K562 (cell line): Measurements from ENCODE around the gene ARHGEF17. TPM values are rescaled to one million over a fixed set of nuclear protein-coding genes. Genes with fewer than 3 reads are reported as not detected.

Experiments used
- ATAC-seq: fragments of 200-7000 bp; cut with Tn5 transposase; 3 replicates; pipeline ENCODE4 v1.9.1; 2020; ENCODE audit warnings: moderate library complexity
- BruUV-seq: library from RNA; stranded (reverse); fragments of 400-500 nt; replicated peaks from 2 replicates; lab custom pipeline; 2021; lab: Mats Ljungman, UMichigan
- CTCF ChIA-PET: fragments of 300-600 bp; formaldehyde crosslinking; extraction: SDS; loops from one replicate; lab custom pipeline; 2021; ENCODE audit warnings: low intra/inter-chr PET ratio; lab: Yijun Ruan, JAX
- POLR2A ChIA-PET: fragments of 300-600, 350-650 bp; sonication (Branson Sonifier 250); formaldehyde crosslinking; extraction: SDS; loops from one replicate; lab custom pipeline; 2021; ENCODE audit warnings: antibody characterized with exemption, inconsistent platforms; lab: Yijun Ruan, JAX
- DNase-seq, 4 experiments: peaks; one replicate each; pipeline versions ENCODE4 v3.0.0 to v3.0.0-alpha.2; 2011 to 2018; ENCODE audit warnings: low spot score in 3 of 4, mixed read lengths in 3 of 4; ENCODE audit errors: extremely low read depth in 1 of 4
- FAIRE-seq: peaks from 2 replicates; lab custom pipeline; 2011; peaks lifted over from hg19 to GRCh38; lab: Jason Lieb, UNC
- H2AFZ ChIP-seq: 2 replicates; pipeline ENCODE4 v1.6.0; 2011; ENCODE audit warnings: low read depth, low read length, control low read depth, inconsistent platforms
- H3K27ac ChIP-seq: fragments of 200-600 bp; 3 replicates; pipeline ENCODE4 v1.8.0; 2011; ENCODE audit warnings: low read depth, mild to moderate bottlenecking, control low read depth, inconsistent platforms, low read length, moderate library complexity, mixed read lengths; ENCODE audit errors: extremely low read depth
- H3K27me3 ChIP-seq, 2 experiments: fragments of 300-600 bp in 1 of 2; 2 replicates in 1 of 2; 3 replicates in 1 of 2; pipeline versions ENCODE4 v1.6.0 to v1.8.0; 2011; ENCODE audit warnings: inconsistent platforms in 2 of 2, low read length in 2 of 2, mild to moderate bottlenecking in 1 of 2, mixed read lengths in 1 of 2, moderate library complexity in 1 of 2; ENCODE audit not compliant: control insufficient read depth in 2 of 2, insufficient read depth in 2 of 2
- H3K36me3 ChIP-seq: fragments of 300-600 bp; 3 replicates; pipeline ENCODE4 v1.8.0; 2011; ENCODE audit warnings: mild to moderate bottlenecking, low read length, inconsistent platforms; ENCODE audit not compliant: control insufficient read depth, insufficient read depth
- H3K4me1 ChIP-seq, 2 experiments: fragments of 200-600 bp in 1 of 2; replicated peaks in 1 of 2; 2 replicates in 1 of 2; 3 replicates in 1 of 2; pipeline versions ENCODE4 v1.5.1 to v1.8.0; 2011; ENCODE audit warnings: inconsistent platforms in 2 of 2, low read length in 2 of 2, mild to moderate bottlenecking in 1 of 2, mixed read lengths in 1 of 2, moderate library complexity in 1 of 2; ENCODE audit not compliant: control insufficient read depth in 2 of 2, insufficient read depth in 2 of 2
- H3K4me2 ChIP-seq: 2 replicates; pipeline ENCODE4 v1.6.1; 2011; ENCODE audit warnings: low read length, control low read depth, inconsistent platforms, mixed read lengths; ENCODE audit not compliant: insufficient read depth
- H3K4me3 ChIP-seq: fragments of 200-600 bp; sonication (generic), shearing (Covaris generic); 2 replicates; pipeline ENCODE4 v1.5.1; 2016; ENCODE audit warnings: control low read depth, inconsistent platforms
- H3K79me2 ChIP-seq: fragments of 200-600 bp; 3 replicates; pipeline ENCODE4 v1.8.0; 2011; ENCODE audit warnings: low read length, inconsistent platforms; ENCODE audit not compliant: control insufficient read depth, insufficient read depth
- H3K9ac ChIP-seq, 2 experiments: 2 replicates each; pipeline versions ENCODE4 v1.6.0 to v1.6.1; 2011; ENCODE audit warnings: low read depth in 2 of 2, low read length in 2 of 2, control low read depth in 1 of 2, inconsistent platforms in 1 of 2, mild to moderate bottlenecking in 1 of 2, mixed read lengths in 1 of 2; ENCODE audit not compliant: insufficient read depth in 1 of 2
- H3K9me1 ChIP-seq: one replicate; pipeline ENCODE4 v1.6.0; 2011; ENCODE audit warnings: inconsistent platforms, mild to moderate bottlenecking, low read length, moderate library complexity; ENCODE audit not compliant: control insufficient read depth, insufficient read depth
- H3K9me3 ChIP-seq: replicated peaks from 2 replicates; pipeline ENCODE4 v1.5.1; 2011; ENCODE audit warnings: low read depth, low read length, inconsistent platforms; ENCODE audit not compliant: control insufficient read depth, insufficient read depth
- H4K20me1 ChIP-seq: replicated peaks from 2 replicates; pipeline ENCODE4 v1.6.1; 2011; ENCODE audit warnings: low read length, inconsistent platforms, mixed read lengths; ENCODE audit not compliant: control insufficient read depth, insufficient read depth
- CREB3L1 ChIP-seq: fragments of 450-650 bp; IDR thresholded peaks from 2 replicates; pipeline ENCODE4 v1.6.1; 2014; ENCODE audit warnings: low read depth, mild to moderate bottlenecking, moderate library complexity, borderline replicate concordance
- EGR1 ChIP-seq: fragments of 450-650 bp; conservative IDR thresholded peaks from 2 replicates; pipeline ENCODE4 v1.6.1; 2017; ENCODE audit warnings: mild to moderate bottlenecking
- WGBS: fragments of 100-300 bp; shearing (Covaris generic); methylation state at CpG from one replicate; pipeline ENCODE4 v1.1.6; 2016; ENCODE audit warnings: low coverage, mixed read lengths; ENCODE audit not compliant: insufficient coverage; ENCODE audit errors: missing lambda C conversion rate; 5-methylcytosine and 5-hydroxymethylcytosine counted together
- in situ Hi-C: fragments of 300-500 bp; cut with MboI; formaldehyde crosslinking; loops from 4 replicates; pipeline ENCODE4 v1.15.0; 2018; ENCODE audit warnings: inconsistent platforms, mixed read lengths
- intact Hi-C: fragments of 100-400 bp; cut with micrococcal nuclease; formaldehyde crosslinking; loops from 2 replicates; pipeline ENCODE4 v1.14.2; 2022
- polyA plus RNA-seq, 8 experiments: library from polyadenylated mRNA; depleted of rRNA in 4 of 8; stranded (reverse) in 5 of 8; unstranded in 3 of 8; fragments of >200 nt; fragmentation: Nextera tagmentation in 2 of 8; fragmentation: Illumina TruSeq in 1 of 8; extraction: Ambion mirVana in 2 of 8; extraction: Trizol in 1 of 8; gene quantifications; 2 replicates each; pipeline versions ENCODE4 v1.2.1 to v1.2.3, GENCODE V29; 2011 to 2014; ENCODE audit warnings: inconsistent platforms in 1 of 8, missing spikeins in 1 of 8
- total RNA-seq, 7 experiments: library from RNA; depleted of rRNA in 6 of 7; stranded (reverse); fragments of >200 nt in 6 of 7; fragmentation: Illumina TruSeq in 2 of 7; extraction: Trizol in 2 of 7; gene quantifications; 2 replicates each; pipeline versions ENCODE4 v1.2.1 to v1.2.3, GENCODE V29; 2011 to 2021; ENCODE audit warnings: low replicate concordance in 1 of 7

The ARHGEF17 gene
- total and polyA plus RNA-seq, 9 of the 15 experiments (the other 6 are each of a cell fraction or from before 2014, with no cell fraction given) = 0.04 to 0.68 (median 0.10) TPM; not detected in 2

GRCh38 chr11:73359341-73359740 is 51.3 kb downstream of the ARHGEF17 start:
- DNase-seq (no peak), ATAC-seq (no peak), FAIRE-seq (no peak)
- H3K9me1 ChIP-seq = peaks cover 6% of the 10 kb centered on the region
- CTCF ChIA-PET = no interaction called here
- intact Hi-C loops = no loop called here
- no peaks in the 10 kb centered on the region for H3K36me3 ChIP-seq
- H3K27me3 ChIP-seq = peaks cover 15 to 54% of the 10 kb centered on the region in 2 experiments
- peak overlapping the region; percentile 12; the same call in 1 of the 2 replicates for H2AFZ ChIP-seq
- POLR2A ChIA-PET = interaction anchor here (0.6 to 1.5 kb wide), 3 partner anchors 8 to 99 kb away, joined by 3 to 4 read pairs (median 3); no protein-coding TSS in a partner anchor
- H3K79me2 ChIP-seq = no peaks in the 10 kb centered on the region
- in situ Hi-C loops = no loop called here
- peaks cover 14% of the 10 kb centered on the region for H4K20me1 ChIP-seq
- H3K9me3 ChIP-seq = no peaks in the 10 kb centered on the region
- TF ChIP-seq EGR1 (peak; percentile 72), CREB3L1 (no peak)
- TF ChIP-seq, all 486 proteins: peak for 1
- Histone ChIP-seq H3K4me1 (peaks cover 0 to 30% of the 10 kb centered on the region in 2 experiments; a peak in 3 of 5 replicates), H3K27ac (no peak overlapping the region), H3K4me2 (no peak overlapping the region), H3K9ac (peak overlapping the region in 1 of 2 experiments; percentile 81; a peak in 2 of 4 replicates), H3K4me3 (no peak overlapping the region)
- WGBS = 23% methylated on average over 11 of the region's 11 CpGs
- no TSS peak for BruUV-seq
